GM21515 (cell line): ENCODE measurements around the gene WDPCP.
"Not testable (repeated sequence)": the region's sequence is repeated elsewhere in the genome, so short reads cannot be mapped to it uniquely, and the experiment has no call there.

ENCODE experiments used
- ATAC-seq: cut with Tn5 transposase; IDR thresholded peaks from one replicate; pipeline ENCODE4 v1.9.1; 2021; ENCODE audit not compliant: unreplicated experiment

The WDPCP gene

GRCh38 chr2:63544017-63544627 lies 44.2 kb downstream of the WDPCP start:
- no peak for ATAC-seq

- no peak for ATAC-seq
Observed at GRCh38 chr2:63539416-63540162, 48.7 kb downstream of the WDPCP start.

- no peak for ATAC-seq
Observed at GRCh38 chr2:63538390-63538789, 49.9 kb downstream of the WDPCP start.

GRCh38 chr2:63537306-63537705 lies 51.0 kb downstream of the WDPCP start:
- ATAC-seq: no peak

GRCh38 chr2:63530704-63531279 lies 57.5 kb downstream of the WDPCP start:
- ATAC-seq: no peak

GRCh38 chr2:63525905-63526304 lies 62.4 kb downstream of the WDPCP start:
- no peak for ATAC-seq

GRCh38 chr2:63522950-63523349 lies 65.3 kb downstream of the WDPCP start:
- ATAC-seq: no peak

- no peak for ATAC-seq
Observed at GRCh38 chr2:63520793-63521192, 67.5 kb downstream of the WDPCP start.

- no peak for ATAC-seq
Observed at GRCh38 chr2:63514781-63515180, 73.5 kb downstream of the WDPCP start.

GRCh38 chr2:63514237-63514716 lies 74.0 kb downstream of the WDPCP start:
- no peak for ATAC-seq

GRCh38 chr2:63506320-63506719 lies 82.0 kb downstream of the WDPCP start:
- ATAC-seq: no peak

- no peak for ATAC-seq
Observed at GRCh38 chr2:63503818-63504217, 84.5 kb downstream of the WDPCP start.

GRCh38 chr2:63500398-63500797 lies 87.9 kb downstream of the WDPCP start:
- ATAC-seq: no peak

- ATAC-seq: no peak
Observed at GRCh38 chr2:63497576-63497975, 90.7 kb downstream of the WDPCP start.

GRCh38 chr2:63494968-63495367 lies 93.3 kb downstream of the WDPCP start:
- ATAC-seq: no peak

- no peak for ATAC-seq
Observed at GRCh38 chr2:63494100-63494499, 94.2 kb downstream of the WDPCP start.

- ATAC-seq: no peak
Observed at GRCh38 chr2:63488118-63488713, 100.1 kb downstream of the WDPCP start.

- ATAC-seq: no peak
Observed at GRCh38 chr2:63486861-63487290, 101.4 kb downstream of the WDPCP start.

GRCh38 chr2:63484901-63485300 lies 103.4 kb downstream of the WDPCP start:
- ATAC-seq: no peak

- no peak for ATAC-seq
Observed at GRCh38 chr2:63484481-63484880, 103.8 kb downstream of the WDPCP start.

GRCh38 chr2:63477686-63478085 lies 110.6 kb downstream of the WDPCP start:
- ATAC-seq: no peak

GRCh38 chr2:63469313-63469712 lies 119.0 kb downstream of the WDPCP start:
- ATAC-seq: not testable (repeated sequence)
